ENCODE data around the gene CDH13.

CDH13 gene

GRCh38 chr16:82972331-82972919, 345.7 kb downstream of the CDH13 start:
- no peak for TF ChIP-seq TAF1 (IDR thresholded peaks at IDR 0.05; ENCODE audit: borderline replicate concordance, insufficient read depth, low read length)

- no peak for TF ChIP-seq POLR2AphosphoS5 (IDR thresholded peaks at IDR 0.05; ENCODE audit: low read depth, low read length)
- no peak for TF ChIP-seq REST (IDR thresholded peaks at IDR 0.05; ENCODE audit: insufficient read depth in 1 of 2, low read depth in 2 of 2, low read length in 2 of 2)
- TF ChIP-seq TAF1 (IDR thresholded peaks at IDR 0.05; ENCODE audit: borderline replicate concordance, insufficient read depth, low read length): no peak
- TF ChIP-seq SIN3A (IDR thresholded peaks at IDR 0.05; ENCODE audit: borderline replicate concordance, insufficient read depth, low read length): no peak
- no peak for TF ChIP-seq FOXP2 (optimal IDR thresholded peaks at IDR 0.05; ENCODE audit: borderline replicate concordance, extremely low read depth, extremely low read length, insufficient read depth)
Observed at GRCh38 chr16:82979406-82980111, 352.8 kb downstream of the CDH13 start.

GRCh38 chr16:82980810-82981209, 354.0 kb downstream of the CDH13 start:
- TF ChIP-seq TAF1 (IDR thresholded peaks at IDR 0.05; ENCODE audit: borderline replicate concordance, insufficient read depth, low read length) (no peak), FOXP2 (optimal IDR thresholded peaks at IDR 0.05; ENCODE audit: borderline replicate concordance, extremely low read depth, extremely low read length, insufficient read depth) (no peak), POLR2AphosphoS5 (IDR thresholded peaks at IDR 0.05; ENCODE audit: low read depth, low read length) (no peak), SIN3A (IDR thresholded peaks at IDR 0.05; ENCODE audit: borderline replicate concordance, insufficient read depth, low read length) (no peak), REST (IDR thresholded peaks at IDR 0.05; ENCODE audit: insufficient read depth in 1 of 2, low read depth in 2 of 2, low read length in 2 of 2) (no peak)

GRCh38 chr16:82987767-82988166, 361.0 kb downstream of the CDH13 start:
- TF ChIP-seq SIN3A (IDR thresholded peaks at IDR 0.05; ENCODE audit: borderline replicate concordance, insufficient read depth, low read length) (no peak), FOXP2 (optimal IDR thresholded peaks at IDR 0.05; ENCODE audit: borderline replicate concordance, extremely low read depth, extremely low read length, insufficient read depth) (no peak), TAF1 (IDR thresholded peaks at IDR 0.05; ENCODE audit: borderline replicate concordance, insufficient read depth, low read length) (no peak), REST (IDR thresholded peaks at IDR 0.05; ENCODE audit: insufficient read depth in 1 of 2, low read depth in 2 of 2, low read length in 2 of 2) (no peak), POLR2AphosphoS5 (IDR thresholded peaks at IDR 0.05; ENCODE audit: low read depth, low read length) (no peak)

- TF ChIP-seq REST (IDR thresholded peaks at IDR 0.05; ENCODE audit: insufficient read depth in 1 of 2, low read depth in 2 of 2, low read length in 2 of 2): no peak
- TF ChIP-seq POLR2AphosphoS5 (IDR thresholded peaks at IDR 0.05; ENCODE audit: low read depth, low read length): no peak
- TF ChIP-seq SIN3A (IDR thresholded peaks at IDR 0.05; ENCODE audit: borderline replicate concordance, insufficient read depth, low read length): no peak
- no peak for TF ChIP-seq TAF1 (IDR thresholded peaks at IDR 0.05; ENCODE audit: borderline replicate concordance, insufficient read depth, low read length)
- TF ChIP-seq FOXP2 (optimal IDR thresholded peaks at IDR 0.05; ENCODE audit: borderline replicate concordance, extremely low read depth, extremely low read length, insufficient read depth): no peak
Observed at GRCh38 chr16:82990155-82990554, 363.4 kb downstream of the CDH13 start.
